HepG2 (cell line): Measurements from ENCODE around the gene EID1.

ENCODE experiments used
- CTCF ChIP-seq: sonication (generic); formaldehyde crosslinking; IDR thresholded peaks from 2 replicates; pipeline ENCODE4 v1.5.0; 2020; ENCODE audit warnings: mild to moderate bottlenecking, missing genetic modification reagents, moderate library complexity
- EP300 ChIP-seq, 3 experiments: sonication (generic) in 1 of 3; formaldehyde crosslinking in 1 of 3; IDR thresholded peaks; 2 replicates each; pipeline versions ENCODE4 v1.5.1 to v1.6.1; 2011 to 2020; ENCODE audit warnings: low read depth in 2 of 3, low read length in 2 of 3, borderline replicate concordance in 1 of 3, improper control_type of control experiment in 1 of 3, mild to moderate bottlenecking in 1 of 3, missing genetic modification reagents in 1 of 3, moderate library complexity in 1 of 3
- ESRRA ChIP-seq: sonication (generic); formaldehyde crosslinking; IDR thresholded peaks from 2 replicates; pipeline ENCODE4 v1.5.1; 2020; ENCODE audit warnings: mild to moderate bottlenecking, low read depth, missing genetic modification reagents
- HNRNPLL ChIP-seq: fragments of 200-400 bp; formaldehyde crosslinking; IDR thresholded peaks from 2 replicates; pipeline ENCODE4 v1.6.1; 2017; ENCODE audit warnings: mild to moderate bottlenecking, low read depth, low read length; ENCODE audit not compliant: poor library complexity, severe bottlenecking
- KAT7 ChIP-seq: IDR thresholded peaks from 2 replicates; pipeline ENCODE4 v1.6.1; 2018; ENCODE audit warnings: borderline replicate concordance, missing compliant biosample characterization
- KLF16 ChIP-seq, 2 experiments: sonication (generic) in 1 of 2; formaldehyde crosslinking in 1 of 2; IDR thresholded peaks; 2 replicates each; pipeline versions ENCODE4 v1.6.1 to v1.8.0; 2016 to 2023; ENCODE audit warnings: missing genetic modification reagents in 2 of 2, missing compliant biosample characterization in 1 of 2
- MAF1 ChIP-seq: sonication (generic); formaldehyde crosslinking; IDR thresholded peaks from 2 replicates; pipeline ENCODE4 v1.5.0; 2020; ENCODE audit warnings: missing genetic modification reagents, borderline replicate concordance
- POLR2A ChIP-seq, 2 experiments: IDR thresholded peaks; 2 replicates each; pipeline ENCODE4 v1.6.1; 2011; ENCODE audit warnings: low read depth in 2 of 2, low read length in 2 of 2, mild to moderate bottlenecking in 1 of 2, moderate library complexity in 1 of 2; ENCODE audit not compliant: insufficient read depth in 1 of 2
- POLR2AphosphoS5 ChIP-seq: IDR thresholded peaks from 2 replicates; pipeline ENCODE4 v1.6.1; 2012; ENCODE audit warnings: low read depth, low read length
- SALL1 ChIP-seq: sonication (generic); formaldehyde crosslinking; IDR thresholded peaks from 2 replicates; pipeline ENCODE4 v1.8.0; 2022; ENCODE audit warnings: mild to moderate bottlenecking, missing genetic modification reagents
- TFE3 ChIP-seq: IDR thresholded peaks from 2 replicates; pipeline ENCODE4 v1.6.1; 2016
- ZBTB26 ChIP-seq: IDR thresholded peaks from 2 replicates; pipeline ENCODE4 v1.6.1; 2016; ENCODE audit warnings: missing compliant biosample characterization, missing genetic modification reagents, borderline replicate concordance
- ZNF33A ChIP-seq: sonication (generic); formaldehyde crosslinking; IDR thresholded peaks from 2 replicates; pipeline ENCODE4 v1.5.1; 2020; ENCODE audit warnings: missing genetic modification reagents, mild to moderate bottlenecking, moderate library complexity, borderline replicate concordance
- ZNF343 ChIP-seq: sonication (generic); formaldehyde crosslinking; IDR thresholded peaks from 2 replicates; pipeline ENCODE4 v1.4.0; 2020; ENCODE audit warnings: mild to moderate bottlenecking, missing genetic modification reagents

- TF ChIP-seq KLF16 (CRISPR knock-in tag; IDR thresholded peaks at IDR 0.05), result no peak
- TF ChIP-seq POLR2A (IDR thresholded peaks at IDR 0.05; ENCODE audit: insufficient read depth in 1 of 2, low read depth in 2 of 2, low read length in 2 of 2), result no peak
- no peak for TF ChIP-seq KAT7
- TF ChIP-seq EP300 (IDR thresholded peaks at IDR 0.05; ENCODE audit: low read depth in 2 of 2, low read length in 2 of 2), result no peak
- TF ChIP-seq EP300 (CRISPR knock-in tag; IDR thresholded peaks at IDR 0.05; ENCODE audit: borderline replicate concordance), result no peak
- TF ChIP-seq SALL1 (CRISPR knock-in tag), result no peak
- TF ChIP-seq POLR2AphosphoS5, result no peak
- no peak for TF ChIP-seq CTCF (CRISPR knock-in tag)
- no peak for TF ChIP-seq ESRRA (CRISPR knock-in tag)
- no peak for TF ChIP-seq HNRNPLL
- TF ChIP-seq TFE3 (CRISPR knock-in tag), result no peak
- no peak for TF ChIP-seq ZBTB26 (CRISPR knock-in tag)
- TF ChIP-seq ZNF33A (CRISPR knock-in tag), result no peak
- TF ChIP-seq ZNF343 (CRISPR knock-in tag), result no peak
- no peak for TF ChIP-seq MAF1 (CRISPR knock-in tag)
Observed at GRCh38 chr15:48916721-48917120, 38.8 kb downstream of the EID1 start.
